NCI-H187 treated with DMSO at 0.1 percent for 48 hours (cell line): ENCODE data around the gene KPNA6.
A peak's percentile ranks its signal among the peaks of the same experiment; 100 is the strongest.

Experiments
- DNase-seq: peaks from one replicate; lab custom pipeline; 2025; lab: John Stamatoyannopoulos, UW

KPNA6 gene

GRCh38 chr1:32219022-32219421, 111.2 kb downstream of the KPNA6 start:
- no peak for DNase-seq

GRCh38 chr1:32220746-32221580, 113.1 kb downstream of the KPNA6 start:
- no peak for DNase-seq

- DNase-seq = no peak
These were observed 113.7 kb downstream of the KPNA6 start for GRCh38 chr1:32221581-32221979.

- DNase-seq = peak; percentile 71
These were observed 114.3 kb downstream of the KPNA6 start, which contains the start of the genes EIF3I and TMEM234 for GRCh38 chr1:32221980-32222755. Gene EIF3I (plus strand): TSS chr1:32222407. CDS start chr1:32222442, 35 bp downstream. Gene TMEM234 (minus strand): TSS chr1:32222353. CDS start chr1:32222322, 31 bp downstream.

- no peak for DNase-seq
These were observed 115.8 kb downstream of the KPNA6 start for GRCh38 chr1:32223683-32224082.

- no peak for DNase-seq
These were observed 116.4 kb downstream of the KPNA6 start for GRCh38 chr1:32224285-32224684.
